A673 (cell line): ENCODE results near the gene ASTN2. TPM values are rescaled to one million over a fixed set of nuclear protein-coding genes. Genes with fewer than 3 reads are reported as not detected.

ENCODE experiments used
- BruUV-seq: library from RNA; stranded (reverse); fragments of 400-500 nt; replicated peaks from 2 replicates; lab custom pipeline; 2021; lab: Mats Ljungman, UMichigan
- CTCF ChIA-PET: fragments of 300-600 bp; sonication (Branson Sonifier 250); formaldehyde crosslinking; loops from one replicate; lab custom pipeline; 2022; ENCODE audit warnings: antibody characterized with exemption; lab: Charles Lee
- POLR2A ChIA-PET: fragments of 300-600 bp; sonication (Branson Sonifier 250); formaldehyde crosslinking; loops from one replicate; lab custom pipeline; 2022; ENCODE audit warnings: antibody characterized with exemption; ENCODE audit not compliant: low non-redundant PET; lab: Charles Lee
- DNase-seq: peaks from one replicate; pipeline ENCODE4 v3.0.0-alpha.2; 2015; ENCODE audit warnings: low spot score
- H3K27ac ChIP-seq: fragments of 200-600 bp; sonication (generic); 2 replicates; pipeline ENCODE4 v1.5.1; 2016; ENCODE audit warnings: mixed run types, low read depth, mild to moderate bottlenecking, mixed read lengths, antibody characterized with exemption, low read length; ENCODE audit not compliant: poor library complexity, severe bottlenecking
- H3K27me3 ChIP-seq: fragments of 200-600 bp; sonication (generic); replicated peaks from 2 replicates; pipeline ENCODE4 v1.6.1; 2017; ENCODE audit warnings: mixed run types, low read depth, mild to moderate bottlenecking, mixed read lengths, antibody characterized with exemption, low read length; ENCODE audit not compliant: insufficient read depth, poor library complexity
- H3K36me3 ChIP-seq: fragments of 200-600 bp; sonication (generic); 2 replicates; pipeline ENCODE4 v1.6.1; 2016; ENCODE audit warnings: mixed run types, mild to moderate bottlenecking, mixed read lengths, antibody characterized with exemption, low read length; ENCODE audit not compliant: insufficient read depth, poor library complexity, severe bottlenecking
- H3K4me1 ChIP-seq: fragments of 200-600 bp; sonication (generic); 2 replicates; pipeline ENCODE4 v1.6.1; 2017; ENCODE audit warnings: mixed run types, mild to moderate bottlenecking, mixed read lengths, antibody characterized with exemption, low read length; ENCODE audit not compliant: insufficient read depth, poor library complexity, severe bottlenecking
- H3K4me3 ChIP-seq: fragments of 200-600 bp; sonication (generic); 2 replicates; pipeline ENCODE4 v1.5.1; 2016; ENCODE audit warnings: low read depth, mixed run types, mild to moderate bottlenecking, mixed read lengths, low read length; ENCODE audit not compliant: poor library complexity, severe bottlenecking
- H3K9me3 ChIP-seq: fragments of 200-600 bp; sonication (generic); 2 replicates; pipeline ENCODE4 v1.6.1; 2016; ENCODE audit warnings: mixed run types, low read depth, mild to moderate bottlenecking, mixed read lengths, antibody characterized with exemption, low read length; ENCODE audit not compliant: poor library complexity, severe bottlenecking
- CTCF ChIP-seq: fragments of 300-800, 200-600 bp; sonication (generic); conservative IDR thresholded peaks from 2 replicates; pipeline ENCODE4 v1.5.1; 2017; ENCODE audit warnings: low read depth, mild to moderate bottlenecking, antibody characterized with exemption, low read length, moderate library complexity, mixed read lengths
- EZH2 ChIP-seq: fragments of 200-600 bp; sonication (generic); IDR thresholded peaks from 2 replicates; pipeline ENCODE4 v1.6.1; 2017; ENCODE audit warnings: borderline replicate concordance, low read depth, mild to moderate bottlenecking, mixed read lengths, antibody characterized with exemption, low read length; ENCODE audit not compliant: poor library complexity, severe bottlenecking
- intact Hi-C: fragments of 100-400 bp; cut with micrococcal nuclease; formaldehyde crosslinking; loops from one replicate; pipeline ENCODE4 v1.10.0; 2022; ENCODE audit not compliant: unreplicated experiment
- total RNA-seq: library from RNA; stranded (reverse); gene quantifications from 2 replicates; pipeline ENCODE4 v1.2.3, GENCODE V29; 2021

ASTN2 gene
- total RNA-seq, 1 experiment from 2014 or later: 3.4 TPM

GRCh38 chr9:117126871-117127270 is 288.0 kb downstream of the ASTN2 start:
- intact Hi-C loops: no loop called here
- POLR2A ChIA-PET: no interaction called here
- CTCF ChIA-PET: no interaction called here
- no peaks in the 10 kb centered on the region for H3K36me3 ChIP-seq
- TF ChIP-seq CTCF (no peak), EZH2 (no peak)
- H3K4me1 ChIP-seq: no peaks in the 10 kb centered on the region
- DNase-seq: no peak
- H3K4me3 ChIP-seq: no peak overlapping the region
- H3K9me3 ChIP-seq: no peaks in the 10 kb centered on the region
- peaks cover 10% of the 10 kb centered on the region for H3K27me3 ChIP-seq
- no peak overlapping the region for H3K27ac ChIP-seq
- BruUV-seq: no TSS peak

GRCh38 chr9:117125531-117125930 is 289.3 kb downstream of the ASTN2 start:
- H3K9me3 ChIP-seq: no peaks in the 10 kb centered on the region
- ChIA-PET POLR2A (no interaction called here), CTCF (no interaction called here)
- intact Hi-C loops: no loop called here
- TF ChIP-seq CTCF (no peak), EZH2 (no peak)
- DNase-seq: no peak
- no TSS peak for BruUV-seq
- H3K27me3 ChIP-seq: peaks cover 10% of the 10 kb centered on the region
- no peaks in the 10 kb centered on the region for H3K36me3 ChIP-seq
- no peak overlapping the region for H3K4me3 ChIP-seq
- H3K27ac ChIP-seq: no peak overlapping the region
- no peaks in the 10 kb centered on the region for H3K4me1 ChIP-seq

GRCh38 chr9:117123729-117124128 is 291.1 kb downstream of the ASTN2 start:
- no peaks in the 10 kb centered on the region for H3K36me3 ChIP-seq
- DNase-seq: no peak
- no peak overlapping the region for H3K4me3 ChIP-seq
- BruUV-seq: no TSS peak
- H3K9me3 ChIP-seq: no peaks in the 10 kb centered on the region
- H3K27ac ChIP-seq: no peak overlapping the region
- intact Hi-C loops: no loop called here
- H3K27me3 ChIP-seq: peaks cover 10% of the 10 kb centered on the region
- ChIA-PET CTCF (no interaction called here), POLR2A (no interaction called here)
- no peaks in the 10 kb centered on the region for H3K4me1 ChIP-seq
- TF ChIP-seq CTCF (no peak), EZH2 (no peak)
